NCI-H82 (cell line): ENCODE measurements around the gene MEPCE.
"Not testable (repeated sequence)": the region's sequence is repeated elsewhere in the genome, so short reads cannot be mapped to it uniquely, and the experiment has no call there.

Experiments used
- DNase-seq: peaks from one replicate; lab custom pipeline; 2025; lab: John Stamatoyannopoulos, UW

Gene MEPCE

GRCh38 chr7:100433592-100434296 is 4.1 kb downstream of the MEPCE start:
- DNase-seq, result no peak

- no peak for DNase-seq
Measured at GRCh38 chr7:100434297-100435144, 4.9 kb downstream of the MEPCE start.

DNA sequence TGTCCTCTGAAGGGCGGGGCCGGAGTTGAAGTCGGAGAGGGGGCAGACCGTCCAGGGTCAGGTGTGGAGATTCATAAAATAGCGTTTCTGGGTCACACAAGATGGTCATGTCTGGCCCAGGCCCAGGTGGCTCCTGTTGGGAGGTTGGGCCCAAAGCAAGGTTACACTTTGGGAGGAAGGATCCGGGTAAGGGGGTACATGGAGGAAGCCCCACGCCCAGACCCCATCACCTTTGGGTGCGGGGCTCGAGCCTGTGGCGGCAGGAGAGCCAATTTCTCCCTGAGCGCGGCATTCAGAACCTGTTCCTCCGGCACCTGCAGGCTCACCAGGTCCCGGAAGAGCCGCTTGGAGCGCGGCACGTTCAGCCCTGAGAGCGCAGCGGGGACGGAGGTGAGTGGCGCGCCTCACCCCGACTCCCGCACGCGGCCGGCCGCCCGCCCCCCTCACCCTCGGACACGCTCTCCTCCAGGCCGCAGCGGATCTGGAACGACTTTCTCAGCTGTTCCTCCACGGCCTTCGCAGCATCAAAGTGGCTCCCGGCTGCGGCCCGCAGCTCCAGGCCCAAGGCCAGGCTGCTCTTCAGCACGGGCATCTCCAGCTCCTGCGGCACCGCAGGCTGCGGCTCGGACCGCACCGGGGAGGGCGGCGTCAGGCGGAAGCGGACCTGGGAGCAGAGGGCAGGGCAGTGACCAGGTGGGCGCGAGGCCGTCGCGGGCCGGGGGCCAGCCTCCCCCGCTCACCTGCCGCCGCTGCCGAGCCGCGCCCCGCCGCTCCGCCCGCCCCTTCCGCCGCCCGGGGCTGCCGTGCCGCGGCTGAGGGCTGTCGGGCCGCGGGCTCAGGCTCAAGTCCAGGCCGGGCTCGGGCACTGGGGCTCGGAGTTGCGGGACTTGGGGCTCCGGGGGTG is 6.0 kb downstream of the MEPCE start:
- DNase-seq, result peak; percentile 51

- DNase-seq, result no peak
Measured at GRCh38 chr7:100437150-100438100, 7.8 kb downstream of the MEPCE start.

DNA sequence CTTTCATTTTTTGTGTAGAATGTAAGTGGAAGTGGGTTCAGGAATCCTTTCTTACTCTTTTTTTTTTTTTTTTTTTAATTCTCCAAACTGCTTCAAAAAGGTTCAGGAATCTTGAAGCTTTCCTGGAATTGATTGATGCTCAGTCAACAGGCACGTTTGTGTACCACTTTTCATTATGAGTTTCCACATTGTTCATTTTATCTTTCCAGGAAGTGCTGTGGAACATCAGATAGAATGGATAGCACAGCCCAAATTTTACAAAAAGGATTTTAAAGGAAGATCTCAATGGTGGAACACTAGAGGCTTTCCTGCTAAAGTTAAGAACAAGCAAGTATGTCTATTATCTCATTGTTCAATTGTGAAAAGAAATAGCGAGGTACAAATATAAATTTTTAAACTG is 8.5 kb downstream of the MEPCE start:
- DNase-seq, result no peak

- not testable (repeated sequence) for DNase-seq
Measured at GRCh38 chr7:100438731-100439130, 9.1 kb downstream of the MEPCE start.

- DNase-seq, result not testable (repeated sequence)
Measured at GRCh38 chr7:100439244-100439643, 9.6 kb downstream of the MEPCE start.

- DNase-seq, result no peak
Measured at GRCh38 chr7:100441641-100442535, 12.3 kb downstream of the MEPCE start.

- DNase-seq, result no peak
Measured at GRCh38 chr7:100443096-100443840, 13.6 kb downstream of the MEPCE start.

- no peak for DNase-seq
Measured at GRCh38 chr7:100444311-100445278, 15.0 kb downstream of the MEPCE start.

- no peak for DNase-seq
Measured at GRCh38 chr7:100446040-100446439, 16.4 kb downstream of the MEPCE start.

GRCh38 chr7:100447363-100447762 is 17.7 kb downstream of the MEPCE start:
- DNase-seq, result not testable (repeated sequence)

- DNase-seq, result no peak
Measured at GRCh38 chr7:100449190-100449795, 19.7 kb downstream of the MEPCE start.

- no peak for DNase-seq
Measured at GRCh38 chr7:100452513-100452912, 22.9 kb downstream of the MEPCE start.

- DNase-seq, result not testable (repeated sequence)
Measured at GRCh38 chr7:100453854-100454253, 24.2 kb downstream of the MEPCE start.

DNA sequence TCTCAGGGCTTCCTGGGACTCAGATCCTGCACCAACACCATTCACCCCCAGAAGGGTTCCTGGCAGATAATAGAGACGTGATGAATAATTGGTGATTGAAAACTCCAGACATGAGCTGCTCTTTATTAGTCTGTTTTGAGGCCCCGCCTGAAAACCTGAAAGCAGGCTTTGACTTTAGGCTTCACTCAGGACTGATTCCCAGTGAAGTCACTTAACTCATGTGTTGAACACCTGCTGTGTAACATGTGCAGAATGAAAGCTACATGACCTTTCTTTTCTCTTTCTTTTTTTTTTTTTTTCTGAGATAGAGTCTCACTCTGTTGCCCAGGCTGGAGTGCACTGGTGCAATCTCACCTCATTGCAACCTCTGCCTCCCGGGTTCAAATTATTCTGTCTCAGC is 25.6 kb downstream of the MEPCE start:
- no peak for DNase-seq

DNA sequence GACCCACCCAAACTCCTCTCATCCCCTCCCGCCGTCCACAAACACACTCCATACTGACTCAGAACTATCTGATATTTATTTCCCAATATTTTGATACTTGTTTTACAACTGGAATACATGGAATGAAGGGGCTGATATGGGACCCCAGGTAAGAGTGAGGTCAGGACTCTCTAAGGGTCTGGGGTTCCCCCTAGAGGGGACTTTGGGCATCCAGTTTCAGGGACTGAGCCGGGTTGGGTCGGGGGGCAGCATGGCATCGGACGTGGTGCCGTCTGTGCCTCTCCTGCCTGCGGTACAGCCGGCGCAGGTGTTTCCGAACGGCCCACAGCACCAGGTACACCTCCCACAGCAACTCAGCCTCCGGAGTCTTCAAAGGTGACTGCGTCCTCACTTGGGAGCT is 26.9 kb downstream of the MEPCE start:
- peak; percentile 15 for DNase-seq

- no peak for DNase-seq
Measured at GRCh38 chr7:100457033-100457432, 27.4 kb downstream of the MEPCE start.
